Cardiac muscle cell (in vitro differentiated cells and primary cell): ENCODE results near the gene PLLP. TPM values are rescaled to one million over a fixed set of nuclear protein-coding genes. Genes with fewer than 3 reads are reported as not detected.

Experiments
- DNase-seq, 2 donors: peaks; one replicate each; pipeline versions ENCODE4 v3.0.0 to v3.0.0-alpha.2; 2010 to 2017; ENCODE audit warnings: low read depth in 1 of 2, low spot score in 1 of 2
- H3K27ac ChIP-seq: fragments of 200-600 bp; sonication (generic); 2 replicates; pipeline ENCODE4 v1.5.1; 2016
- H3K27me3 ChIP-seq: fragments of 200-600 bp; sonication (generic); 2 replicates; pipeline ENCODE4 v1.6.0; 2016; ENCODE audit warnings: control low read depth
- H3K36me3 ChIP-seq: fragments of 200-600 bp; sonication (generic); 2 replicates; pipeline ENCODE4 v1.5.1; 2016; ENCODE audit warnings: control low read depth
- H3K4me1 ChIP-seq: fragments of 200-600 bp; sonication (generic); 2 replicates; pipeline ENCODE4 v1.8.1; 2017; ENCODE audit warnings: low read depth, mild to moderate bottlenecking, mixed run types
- H3K4me3 ChIP-seq: fragments of 200-600 bp; sonication (generic); 2 replicates; pipeline ENCODE4 v1.5.1; 2016; ENCODE audit warnings: mild to moderate bottlenecking
- H3K9me3 ChIP-seq: fragments of 200-600 bp; sonication (generic); 2 replicates; pipeline ENCODE4 v1.5.1; 2017; ENCODE audit warnings: low read depth, mild to moderate bottlenecking, control low read depth
- CTCF ChIP-seq: IDR thresholded peaks from 2 replicates; pipeline ENCODE4 v1.5.1; 2012; ENCODE audit warnings: low read depth, mild to moderate bottlenecking, low read length
- polyA plus RNA-seq: library from polyadenylated mRNA; unstranded; fragments of >200 nt; fragmentation: Nextera tagmentation; extraction: Ambion mirVana; gene quantifications from 2 replicates; pipeline ENCODE4 v1.2.1, GENCODE V29; 2016
- total RNA-seq: library from RNA; depleted of rRNA; stranded (reverse); fragments of >200 nt; gene quantifications from 2 replicates; pipeline ENCODE4 v1.2.3, GENCODE V29; 2016

The PLLP gene
- total and polyA plus RNA-seq, 2 experiments from 2014 or later: 6.4 to 14.2 TPM

GRCh38 chr16:57306676-57307341 is 22.3 kb upstream of the PLLP start:
- no peak for TF ChIP-seq CTCF
- H3K27ac ChIP-seq: no peak overlapping the region

GRCh38 chr16:57305159-57305811 is 20.8 kb upstream of the PLLP start:
- no peaks in the 10 kb centered on the region for H3K27me3 ChIP-seq

More at GRCh38 chr16:57306676-57307341, 22.3 kb upstream of the PLLP start:
- Histone ChIP-seq H3K9me3 (no peaks in the 10 kb centered on the region), H3K4me1 (no peaks in the 10 kb centered on the region), H3K27me3 (no peaks in the 10 kb centered on the region), H3K36me3 (no peaks in the 10 kb centered on the region), H3K4me3 (no peak overlapping the region)
- DNase-seq: no peak

GRCh38 chr16:57304169-57305061 is 19.9 kb upstream of the PLLP start:
- no peak overlapping the region for H3K4me3 ChIP-seq
- no peak for TF ChIP-seq CTCF
- H3K27ac ChIP-seq: no peak overlapping the region
- H3K27me3 ChIP-seq: no peaks in the 10 kb centered on the region
- peak; percentile 19 to 90 for DNase-seq
- H3K4me1 ChIP-seq: no peaks in the 10 kb centered on the region
- no peaks in the 10 kb centered on the region for H3K36me3 ChIP-seq
- no peaks in the 10 kb centered on the region for H3K9me3 ChIP-seq

More at GRCh38 chr16:57305159-57305811, 20.8 kb upstream of the PLLP start:
- TF ChIP-seq CTCF: no peak
- no peaks in the 10 kb centered on the region for H3K4me1 ChIP-seq
- no peak for DNase-seq
- no peaks in the 10 kb centered on the region for H3K9me3 ChIP-seq
- no peak overlapping the region for H3K27ac ChIP-seq
- no peaks in the 10 kb centered on the region for H3K36me3 ChIP-seq
- no peak overlapping the region for H3K4me3 ChIP-seq

GRCh38 chr16:57303910-57304168 is 19.4 kb upstream of the PLLP start:
- H3K4me1 ChIP-seq: no peaks in the 10 kb centered on the region
- H3K27ac ChIP-seq: no peak overlapping the region
- DNase-seq: no peak
- no peak for TF ChIP-seq CTCF
- no peak overlapping the region for H3K4me3 ChIP-seq
- no peaks in the 10 kb centered on the region for H3K9me3 ChIP-seq
- H3K27me3 ChIP-seq: no peaks in the 10 kb centered on the region
- no peaks in the 10 kb centered on the region for H3K36me3 ChIP-seq

- Histone ChIP-seq H3K36me3 (no peaks in the 10 kb centered on the region), H3K4me1 (no peaks in the 10 kb centered on the region), H3K27ac (no peak overlapping the region), H3K9me3 (no peaks in the 10 kb centered on the region), H3K4me3 (no peak overlapping the region), H3K27me3 (no peaks in the 10 kb centered on the region)
- no peak for TF ChIP-seq CTCF
- DNase-seq: no peak
These were observed 18.8 kb upstream of the PLLP start for GRCh38 chr16:57303021-57303909.
